ENCODE measurements around the gene TMEM151B.

GRCh38 chr6:44298864-44299263, 28.6 kb downstream of the TMEM151B start:
- TF ChIP-seq CTCF (IDR thresholded peaks at IDR 0.05) (no peak), POLR2A (IDR thresholded peaks at IDR 0.05; ENCODE audit: low read length) (no peak), ELK1 (IDR thresholded peaks at IDR 0.05; ENCODE audit: low read depth, low read length) (no peak), EP300 (IDR thresholded peaks at IDR 0.05) (no peak), RNF2 (IDR thresholded peaks at IDR 0.05; ENCODE audit: borderline replicate concordance, low read depth) (no peak), JUN (IDR thresholded peaks at IDR 0.05) (no peak), SMC3 (IDR thresholded peaks at IDR 0.05) (no peak), KDM5A (IDR thresholded peaks at IDR 0.05) (no peak), RFX5 (IDR thresholded peaks at IDR 0.05) (no peak), CEBPB (IDR thresholded peaks at IDR 0.05) (no peak)
